Caco-2 (cell line): ENCODE measurements around the gene JAK1. TPM values are rescaled to one million over a fixed set of nuclear protein-coding genes. Genes with fewer than 3 reads are reported as not detected.

Experiments
- BruUV-seq: library from RNA; stranded (reverse); fragments of 400-500 nt; replicated peaks from 2 replicates; lab custom pipeline; 2021; lab: Mats Ljungman, UMichigan
- CTCF ChIA-PET: fragments of 300-600 bp; sonication (Branson Sonifier 250); formaldehyde crosslinking; loops from one replicate; lab custom pipeline; 2022; ENCODE audit warnings: antibody characterized with exemption; lab: Charles Lee
- POLR2A ChIA-PET: fragments of 300-600 bp; sonication (Branson Sonifier 250); formaldehyde crosslinking; loops from one replicate; lab custom pipeline; 2022; ENCODE audit warnings: antibody characterized with exemption; lab: Charles Lee
- DNase-seq, 2 experiments: peaks; one replicate each; pipeline versions ENCODE4 v3.0.0 to v3.0.0-alpha.2; 2020 to 2022
- H3K27me3 ChIP-seq: replicated peaks from 2 replicates; pipeline ENCODE4 v1.6.0; 2011; ENCODE audit warnings: low read length; ENCODE audit not compliant: control insufficient read depth, insufficient read depth
- H3K36me3 ChIP-seq: 2 replicates; pipeline ENCODE4 v1.5.1; 2011; ENCODE audit warnings: low read length; ENCODE audit not compliant: control insufficient read depth, insufficient read depth
- H3K4me1 ChIP-seq: fragments of 250-450 bp; sonication (Bioruptor Pico); 2 replicates; pipeline ENCODE4 v1.5.1; 2020; ENCODE audit warnings: mild to moderate bottlenecking
- H3K4me3 ChIP-seq: 2 replicates; pipeline ENCODE4 v1.5.1; 2011; ENCODE audit warnings: low read depth, mild to moderate bottlenecking, control low read depth, low read length
- H3K9me3 ChIP-seq: fragments of 250-450 bp; sonication (Bioruptor Pico); 2 replicates; pipeline ENCODE4 v1.5.1; 2020; ENCODE audit warnings: mild to moderate bottlenecking, moderate library complexity
- H3K27ac Mint-ChIP-seq: one replicate; pipeline ENCODE4 v1.8.0; 2022; ENCODE audit warnings: mixed read lengths; ENCODE audit not compliant: unreplicated experiment
- H3K27me3 Mint-ChIP-seq: one replicate; pipeline ENCODE4 v1.8.0; 2022; ENCODE audit warnings: mixed read lengths; ENCODE audit not compliant: insufficient read depth, unreplicated experiment
- H3K36me3 Mint-ChIP-seq: one replicate; pipeline ENCODE4 v1.8.0; 2022; ENCODE audit warnings: mild to moderate bottlenecking, mixed read lengths; ENCODE audit not compliant: insufficient read depth, unreplicated experiment
- H3K4me1 Mint-ChIP-seq: one replicate; pipeline ENCODE4 v1.8.0; 2022; ENCODE audit warnings: low read depth, mixed read lengths; ENCODE audit not compliant: unreplicated experiment
- H3K4me3 Mint-ChIP-seq: one replicate; pipeline ENCODE4 v1.8.0; 2022; ENCODE audit warnings: mild to moderate bottlenecking, moderate library complexity, mixed read lengths; ENCODE audit not compliant: unreplicated experiment
- H3K9me3 Mint-ChIP-seq: one replicate; pipeline ENCODE4 v1.8.0; 2022; ENCODE audit warnings: mixed read lengths; ENCODE audit not compliant: unreplicated experiment
- CTCF ChIP-seq, 2 experiments: fragments of 200-600 bp in 1 of 2; IDR thresholded peaks; 1 replicate in 1 of 2; 2 replicates in 1 of 2; pipeline versions ENCODE4 v1.5.1 to v1.8.0; 2011 to 2022; ENCODE audit warnings: antibody characterized with exemption in 1 of 2, control low read depth in 1 of 2, inconsistent platforms in 1 of 2, low read depth in 1 of 2, low read length in 1 of 2, mild to moderate bottlenecking in 1 of 2, moderate library complexity in 1 of 2; ENCODE audit not compliant: insufficient read depth in 1 of 2, severe bottlenecking in 1 of 2, unreplicated experiment in 1 of 2
- intact Hi-C: fragments of 100-400 bp; cut with micrococcal nuclease; formaldehyde crosslinking; loops from one replicate; pipeline ENCODE4 v1.10.0; 2022; ENCODE audit not compliant: unreplicated experiment
- total RNA-seq: library from RNA; stranded (reverse); gene quantifications from 2 replicates; pipeline ENCODE4 v1.2.3, GENCODE V29; 2022

The JAK1 gene
- total RNA-seq, 1 experiment from 2014 or later: 35.5 TPM

- Mint-ChIP-seq H3K27ac (no peak overlapping the region), H3K4me3 (no peak overlapping the region), H3K4me1 (no peaks in the 10 kb centered on the region), H3K27me3 (no peaks in the 10 kb centered on the region), H3K9me3 (no peaks in the 10 kb centered on the region), H3K36me3 (no peaks in the 10 kb centered on the region)
- no TSS peak for BruUV-seq
- Histone ChIP-seq H3K4me1 (no peaks in the 10 kb centered on the region), H3K4me3 (no peak overlapping the region), H3K36me3 (no peaks in the 10 kb centered on the region), H3K9me3 (no peaks in the 10 kb centered on the region), H3K27me3 (no peaks in the 10 kb centered on the region)
- TF ChIP-seq CTCF (IDR thresholded peaks at IDR 0.05; ENCODE audit: insufficient read depth in 1 of 2, low read depth in 1 of 2, low read length in 1 of 2, severe bottlenecking in 1 of 2, unreplicated experiment in 1 of 2): no peak
- CTCF ChIA-PET: no interaction called here
- POLR2A ChIA-PET: no interaction called here
- intact Hi-C loops: no loop called here
- no peak for DNase-seq
These were observed 6.8 kb upstream of the JAK1 start for GRCh38 chr1:64973061-64973647.

- H3K36me3 Mint-ChIP-seq: no peaks in the 10 kb centered on the region
- intact Hi-C loops: loop anchor here (5.0 kb wide), 2 partner anchors 33 to 52 kb away; no protein-coding TSS in a partner anchor
- H3K4me1 Mint-ChIP-seq: no peaks in the 10 kb centered on the region
- H3K9me3 Mint-ChIP-seq: no peaks in the 10 kb centered on the region
- no TSS peak for BruUV-seq
- H3K4me3 Mint-ChIP-seq: no peak overlapping the region
- no peak for DNase-seq
- no peak for TF ChIP-seq CTCF (IDR thresholded peaks at IDR 0.05; ENCODE audit: insufficient read depth in 1 of 2, low read depth in 1 of 2, low read length in 1 of 2, severe bottlenecking in 1 of 2, unreplicated experiment in 1 of 2)
- ChIA-PET CTCF (interaction anchor here (0.6 to 0.8 kb wide), 2 partner anchors 47 to 72 kb away, joined by 3 to 4 read pairs; no protein-coding TSS in a partner anchor), POLR2A (no interaction called here)
- no peaks in the 10 kb centered on the region for H3K4me1 ChIP-seq
- H3K27me3 ChIP-seq: no peaks in the 10 kb centered on the region
- H3K27me3 Mint-ChIP-seq: no peaks in the 10 kb centered on the region
- H3K9me3 ChIP-seq: no peaks in the 10 kb centered on the region
- H3K27ac Mint-ChIP-seq: no peak overlapping the region
- no peak overlapping the region for H3K4me3 ChIP-seq
- no peaks in the 10 kb centered on the region for H3K36me3 ChIP-seq
These were observed 3.1 kb upstream of the JAK1 start for GRCh38 chr1:64969305-64970046.

GRCh38 chr1:64967381-64967780 lies 1.0 kb upstream of the JAK1 start:
- POLR2A ChIA-PET: no interaction called here
- Histone ChIP-seq H3K27me3 (no peaks in the 10 kb centered on the region), H3K36me3 (no peaks in the 10 kb centered on the region), H3K9me3 (no peaks in the 10 kb centered on the region), H3K4me1 (no peaks in the 10 kb centered on the region), H3K4me3 (peak overlapping the region; percentile 72)
- DNase-seq: peak in 1 of 2 experiments; percentile 10
- Mint-ChIP-seq H3K27me3 (no peaks in the 10 kb centered on the region), H3K36me3 (no peaks in the 10 kb centered on the region), H3K9me3 (no peaks in the 10 kb centered on the region), H3K4me3 (peak overlapping the region; percentile 75), H3K4me1 (no peaks in the 10 kb centered on the region), H3K27ac (peak overlapping the region; percentile 21)
- no TSS peak for BruUV-seq
- CTCF ChIA-PET: interaction anchor here (0.6 to 0.8 kb wide), 2 partner anchors 53 to 282 kb away, joined by 3 to 4 read pairs; no protein-coding TSS in a partner anchor
- intact Hi-C loops: loop anchor here (2.0 to 5.0 kb wide), 3 partner anchors 15 to 50 kb away; no protein-coding TSS in a partner anchor
- no peak for TF ChIP-seq CTCF (IDR thresholded peaks at IDR 0.05; ENCODE audit: insufficient read depth in 1 of 2, low read depth in 1 of 2, low read length in 1 of 2, severe bottlenecking in 1 of 2, unreplicated experiment in 1 of 2)
